ENCODE measurements around the gene CEP85L.

- TF ChIP-seq CTCF (IDR thresholded peaks at IDR 0.05) (no peak), ZFX (IDR thresholded peaks at IDR 0.05; ENCODE audit: borderline replicate concordance) (no peak)
These were observed 8.3 kb upstream of the CEP85L start for GRCh38 chr6:118659513-118660217.
